Choroid plexus epithelial cell (primary cell): ENCODE results near the gene CMTM8.
A peak's percentile ranks its signal among the peaks of the same experiment; 100 is the strongest.

ENCODE experiments used
- DNase-seq: peaks from one replicate; pipeline ENCODE4 v3.0.0-alpha.2; 2010; ENCODE audit warnings: low read depth
- H3K4me3 ChIP-seq: 2 replicates; pipeline ENCODE4 v1.5.1; 2011; ENCODE audit warnings: low read depth, mild to moderate bottlenecking, control low read depth, low read length, moderate library complexity
- TF ChIP-seq, protein P1 (sequence below): conservative IDR thresholded peaks from 2 replicates; pipeline ENCODE4 v1.5.1; 2011; ENCODE audit warnings: low read depth, mild to moderate bottlenecking, control low read depth, inconsistent platforms, low read length, moderate library complexity

CMTM8 gene

DNA sequence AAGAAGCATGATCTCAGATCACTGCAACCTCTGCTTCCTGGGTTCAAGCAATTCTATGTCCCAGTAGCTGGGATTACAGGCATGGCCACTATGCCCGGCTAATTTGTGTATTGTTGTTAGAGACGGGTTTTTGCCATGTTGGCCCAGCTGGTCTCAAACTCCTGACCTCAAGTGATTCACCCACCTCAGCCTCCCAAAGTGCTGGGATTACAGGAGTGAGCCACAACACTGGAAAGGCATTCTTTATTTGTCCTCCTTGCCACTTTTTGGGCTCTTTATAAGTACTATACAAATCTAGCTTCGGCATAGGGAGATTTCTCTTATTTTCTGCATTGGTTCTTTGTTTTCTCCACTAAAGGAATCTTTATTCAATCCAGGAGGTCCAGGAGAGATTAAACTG is 18.6 kb downstream of the CMTM8 start:
- no peak for DNase-seq

DNA sequence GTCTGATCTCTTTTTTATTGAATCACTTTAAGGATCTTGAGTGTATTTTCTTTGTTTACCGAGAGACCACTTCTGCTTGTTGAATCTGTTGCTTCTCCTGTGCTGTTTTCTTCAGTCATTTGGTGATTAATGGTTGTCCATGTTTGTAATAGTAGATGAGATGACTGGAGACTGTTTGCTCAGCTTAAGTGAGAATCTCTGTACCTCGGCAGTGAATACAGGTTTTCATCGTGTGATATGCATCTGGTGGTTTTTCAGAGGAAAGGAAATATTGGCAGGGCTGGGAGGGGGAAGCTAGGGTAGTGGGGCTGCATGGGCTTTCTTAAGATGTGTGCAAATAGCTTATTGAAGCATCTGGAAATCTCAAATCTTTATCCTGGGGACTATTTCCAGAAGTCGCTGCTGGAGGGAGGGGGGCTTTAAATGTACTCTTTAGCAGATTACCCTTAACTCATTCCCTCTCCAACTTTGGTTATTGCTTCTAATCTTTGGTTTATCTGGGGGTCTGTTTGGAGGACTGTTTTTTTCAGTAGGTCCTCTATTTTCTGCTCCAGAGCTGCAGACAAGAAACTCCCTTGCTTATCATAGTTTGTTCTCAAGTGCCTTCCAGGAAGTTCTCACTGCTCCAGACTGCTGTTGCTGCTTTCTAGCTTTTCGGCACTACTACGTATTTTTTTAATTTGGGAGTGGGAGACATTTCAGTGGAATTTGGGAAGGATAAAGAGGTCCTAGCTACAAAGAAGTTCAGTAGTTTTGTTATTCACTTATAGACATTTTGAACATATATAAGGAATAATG is 19.4 kb downstream of the CMTM8 start:
- H3K4me3 ChIP-seq = no peak overlapping the region
- TF ChIP-seq, protein P1, sequence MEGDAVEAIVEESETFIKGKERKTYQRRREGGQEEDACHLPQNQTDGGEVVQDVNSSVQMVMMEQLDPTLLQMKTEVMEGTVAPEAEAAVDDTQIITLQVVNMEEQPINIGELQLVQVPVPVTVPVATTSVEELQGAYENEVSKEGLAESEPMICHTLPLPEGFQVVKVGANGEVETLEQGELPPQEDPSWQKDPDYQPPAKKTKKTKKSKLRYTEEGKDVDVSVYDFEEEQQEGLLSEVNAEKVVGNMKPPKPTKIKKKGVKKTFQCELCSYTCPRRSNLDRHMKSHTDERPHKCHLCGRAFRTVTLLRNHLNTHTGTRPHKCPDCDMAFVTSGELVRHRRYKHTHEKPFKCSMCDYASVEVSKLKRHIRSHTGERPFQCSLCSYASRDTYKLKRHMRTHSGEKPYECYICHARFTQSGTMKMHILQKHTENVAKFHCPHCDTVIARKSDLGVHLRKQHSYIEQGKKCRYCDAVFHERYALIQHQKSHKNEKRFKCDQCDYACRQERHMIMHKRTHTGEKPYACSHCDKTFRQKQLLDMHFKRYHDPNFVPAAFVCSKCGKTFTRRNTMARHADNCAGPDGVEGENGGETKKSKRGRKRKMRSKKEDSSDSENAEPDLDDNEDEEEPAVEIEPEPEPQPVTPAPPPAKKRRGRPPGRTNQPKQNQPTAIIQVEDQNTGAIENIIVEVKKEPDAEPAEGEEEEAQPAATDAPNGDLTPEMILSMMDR = no peak
- DNase-seq = no peak

More for the DNA sequence above, 18.6 kb downstream of the CMTM8 start:
- H3K4me3 ChIP-seq = no peak overlapping the region
- TF ChIP-seq, protein P1 = no peak

DNA sequence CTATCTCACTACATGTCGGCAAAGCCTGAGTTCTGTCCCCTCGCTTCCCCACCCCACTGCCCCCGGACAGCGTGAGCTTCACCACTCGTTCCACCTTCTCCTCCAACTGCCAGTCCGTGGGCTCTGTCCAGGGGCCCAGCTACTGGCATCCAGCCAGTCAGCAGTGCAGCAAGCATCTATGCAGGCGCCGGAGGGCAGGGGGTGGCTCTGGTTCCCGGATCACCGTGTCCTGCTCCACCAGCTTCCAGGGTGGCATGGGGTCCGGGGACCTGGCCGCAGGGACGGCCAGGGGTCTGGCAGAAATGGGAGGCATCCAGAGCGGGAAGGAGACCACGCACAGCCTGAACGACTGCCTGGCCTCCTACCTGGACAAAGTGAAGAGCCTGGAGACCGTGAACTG is 20.4 kb downstream of the CMTM8 start:
- TF ChIP-seq, protein P1 = no peak
- H3K4me3 ChIP-seq = no peak overlapping the region
- DNase-seq = no peak

DNA sequence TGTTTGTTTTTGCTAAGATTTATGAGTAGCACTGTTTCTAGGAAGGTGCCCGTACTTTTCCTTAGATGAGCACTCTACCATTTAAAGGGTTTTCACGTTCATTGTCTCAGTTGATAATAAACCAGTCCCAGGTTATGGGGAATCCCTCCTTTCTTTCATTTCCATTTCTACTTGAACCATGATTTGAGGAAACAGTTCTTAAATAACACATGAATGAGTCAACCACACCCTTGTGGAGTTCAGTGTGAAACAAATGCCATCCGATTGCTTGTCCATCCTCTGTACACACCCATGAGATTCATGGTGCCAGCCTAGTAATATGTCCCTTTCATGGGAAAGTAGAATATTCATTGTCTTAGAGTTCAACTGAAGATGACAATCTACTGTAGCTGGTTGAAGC is 23.1 kb downstream of the CMTM8 start:
- no peak for DNase-seq
- TF ChIP-seq, protein P1 = no peak
- H3K4me3 ChIP-seq = no peak overlapping the region

DNA sequence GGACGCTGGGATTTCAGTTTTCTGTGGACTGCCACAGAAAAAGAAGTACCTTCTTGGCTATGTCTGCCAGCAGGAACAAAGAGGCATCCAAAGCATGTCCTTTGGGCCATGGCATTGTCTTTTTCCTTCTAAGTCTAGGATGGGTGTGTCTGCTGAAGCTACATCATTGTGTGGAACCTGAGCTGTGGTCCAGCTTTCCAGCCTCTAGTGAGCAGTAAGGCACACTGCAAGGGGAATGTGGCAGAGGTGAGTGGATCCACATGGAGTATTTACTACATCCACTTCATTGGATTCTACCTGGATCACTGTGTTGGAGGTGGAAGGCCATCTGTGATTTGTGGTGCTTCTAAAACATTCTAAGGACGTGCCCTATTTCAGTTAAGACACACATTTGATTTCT is 23.7 kb downstream of the CMTM8 start:
- DNase-seq = no peak
- TF ChIP-seq, protein P1 = peak; percentile 10
- no peak overlapping the region for H3K4me3 ChIP-seq

DNA sequence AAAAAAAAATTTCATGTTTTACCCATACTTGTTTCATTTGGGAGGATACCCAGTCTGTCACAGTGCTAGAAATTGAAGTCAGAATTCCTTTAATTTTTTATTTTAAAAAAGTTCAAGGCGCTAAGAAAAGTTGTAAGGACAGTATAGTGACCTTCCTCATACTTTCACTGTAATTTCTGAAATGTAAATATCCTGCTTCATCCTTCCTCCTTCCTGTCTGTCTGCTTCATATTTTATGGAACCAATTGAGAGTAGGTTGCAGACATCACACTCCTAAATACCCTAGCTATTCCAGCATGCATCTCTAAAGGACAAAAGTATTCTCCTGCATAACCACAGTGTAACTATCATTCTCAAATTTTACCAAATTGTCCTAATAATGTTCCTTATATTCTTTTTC is 35.8 kb downstream of the CMTM8 start:
- no peak for DNase-seq
- TF ChIP-seq, protein P1 = no peak
- no peak overlapping the region for H3K4me3 ChIP-seq

DNA sequence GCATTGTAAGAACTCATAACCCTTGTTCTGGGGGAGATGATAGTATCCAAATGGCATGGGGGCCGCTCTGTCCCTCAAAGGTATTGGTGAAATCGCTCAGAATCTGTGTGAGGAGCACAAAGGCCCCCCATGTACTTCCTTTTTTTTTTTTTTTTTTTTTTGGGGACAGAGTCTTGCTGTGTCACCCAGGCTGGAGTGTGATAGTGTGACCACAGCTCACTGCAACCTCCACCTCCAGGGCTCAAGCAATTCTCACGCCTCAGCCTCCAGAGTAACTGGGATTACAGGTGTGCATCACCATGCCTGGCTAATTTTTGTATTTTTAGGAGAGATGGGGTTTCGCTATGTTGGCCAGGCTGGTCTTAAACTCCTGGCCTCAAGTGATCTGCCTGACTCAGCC is 37.0 kb downstream of the CMTM8 start:
- DNase-seq = no peak
- H3K4me3 ChIP-seq = no peak overlapping the region
- TF ChIP-seq, protein P1 = no peak
